Right forelimb (tissue), 1 donor: ENCODE data around the gene RGS7.
"Not testable (repeated sequence)": the region's sequence is repeated elsewhere in the genome, so short reads cannot be mapped to it uniquely, and the experiment has no call there.

Experiments
- DNase-seq: peaks from one replicate; pipeline ENCODE4 v3.0.0-alpha.2; 2018

RGS7 gene

DNA sequence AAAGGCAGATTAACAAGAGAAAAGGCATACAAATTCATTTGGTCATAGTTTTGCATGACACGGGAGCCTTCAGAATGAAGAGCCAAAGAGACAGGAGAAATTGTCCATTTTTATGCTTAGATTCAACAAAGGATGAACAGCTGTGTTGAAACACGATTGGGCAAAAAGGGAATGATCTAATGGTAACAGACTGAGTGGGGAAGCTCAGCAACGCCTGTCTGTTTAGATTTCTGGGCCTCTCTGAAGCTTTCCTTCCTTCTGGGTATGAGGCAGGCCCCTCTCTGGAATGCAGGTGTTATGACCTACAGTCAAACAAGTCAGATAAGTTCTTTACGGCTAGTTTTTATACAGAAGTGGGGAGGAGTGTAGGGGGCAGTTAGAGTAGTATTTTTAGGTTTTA lies 154.6 kb downstream of the RGS7 start:
- no peak for DNase-seq

DNA sequence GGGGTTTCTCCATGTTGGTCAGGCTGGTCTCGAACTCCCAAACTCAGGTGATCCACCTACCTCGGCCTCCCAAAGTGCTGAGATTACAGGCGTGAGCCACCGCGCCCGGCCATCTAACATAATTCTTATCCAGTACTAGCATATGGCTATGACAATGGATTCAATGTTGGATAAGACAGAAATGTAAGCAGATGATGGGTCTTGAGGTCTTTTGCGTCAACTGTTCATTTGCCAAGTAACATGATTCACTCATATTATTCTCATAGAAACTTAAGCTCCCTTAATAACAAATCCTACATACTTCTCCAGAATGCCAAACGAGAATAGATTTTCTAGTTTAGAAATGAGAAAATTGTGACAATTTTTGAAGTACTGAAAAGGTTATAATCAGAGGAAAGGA lies 170.3 kb downstream of the RGS7 start:
- DNase-seq: no peak

DNA sequence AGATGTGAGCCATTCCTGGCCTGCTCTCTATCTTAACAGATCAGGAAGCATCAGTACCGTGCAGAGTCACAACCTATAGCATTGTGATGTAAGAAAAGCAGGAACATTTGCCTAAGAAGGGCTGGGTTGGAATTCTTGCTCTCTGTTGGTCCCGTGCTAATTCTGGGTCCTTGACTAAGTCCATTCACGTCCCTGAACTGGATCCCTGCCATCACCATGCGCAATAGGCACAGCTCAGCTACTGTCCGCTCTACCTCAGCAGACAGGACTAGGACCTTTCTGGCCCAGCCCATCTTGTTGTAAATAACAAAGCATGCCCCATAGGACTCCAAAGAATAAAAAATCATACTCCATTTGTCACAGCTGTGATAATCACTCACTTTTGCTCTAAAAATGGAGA lies 175.0 kb downstream of the RGS7 start:
- DNase-seq: no peak

DNA sequence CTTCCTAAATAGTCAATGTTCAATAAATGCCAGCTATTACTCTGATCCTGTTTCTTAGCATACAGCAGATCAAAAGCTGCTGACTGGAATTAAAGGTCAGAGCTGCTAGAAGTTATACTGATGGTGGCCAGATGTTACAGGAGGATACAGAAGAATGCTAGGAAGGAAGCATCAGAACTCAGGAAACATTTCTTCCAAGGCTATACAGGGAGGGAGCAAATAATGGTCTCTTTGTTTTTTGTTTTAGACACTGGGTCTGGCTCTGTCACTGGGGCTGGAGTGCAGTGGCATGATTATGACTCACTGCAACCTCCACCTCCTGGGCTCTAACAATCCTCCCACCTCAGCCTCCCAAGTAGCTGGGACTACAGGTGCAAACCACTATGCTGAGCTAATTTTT lies 175.5 kb downstream of the RGS7 start:
- DNase-seq: no peak

DNA sequence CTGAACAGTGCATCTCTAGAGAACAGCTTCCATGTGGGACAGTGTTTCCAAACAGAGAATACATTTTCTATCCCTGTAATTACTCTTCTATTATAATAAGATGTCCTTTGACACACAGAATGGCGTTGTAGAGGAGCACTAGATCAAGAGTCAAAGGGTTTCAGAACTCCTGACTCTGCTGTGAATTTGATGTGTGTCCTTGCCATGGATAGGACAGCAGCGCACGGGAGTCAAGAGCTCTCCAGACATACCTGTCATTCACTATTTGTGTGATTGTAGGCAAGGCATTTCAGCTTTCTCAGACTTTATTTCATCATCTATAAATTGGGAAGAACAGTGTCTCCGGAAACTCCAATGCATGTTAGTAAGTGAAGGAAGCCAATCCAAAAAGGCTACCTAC lies 176.4 kb downstream of the RGS7 start:
- DNase-seq: no peak

DNA sequence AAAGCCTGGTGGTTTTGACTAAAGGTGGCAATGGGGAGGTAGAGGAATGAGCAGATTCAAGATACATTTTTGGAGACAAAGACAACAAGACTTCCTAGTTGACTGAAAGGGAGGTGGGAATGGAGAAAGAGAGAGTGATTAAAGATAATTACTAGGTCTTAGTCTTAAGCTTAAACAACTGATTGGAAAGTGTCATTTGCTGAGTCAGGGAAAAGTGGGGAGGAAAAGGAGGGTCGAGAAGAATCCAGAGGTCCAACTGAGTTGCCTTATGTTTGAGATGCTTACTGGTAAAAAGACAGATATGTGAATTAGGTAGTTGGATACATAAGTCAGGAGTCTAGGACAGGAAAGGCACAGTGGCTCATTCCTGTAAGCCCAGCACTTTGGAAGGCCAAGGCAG lies 179.3 kb downstream of the RGS7 start:
- no peak for DNase-seq

DNA sequence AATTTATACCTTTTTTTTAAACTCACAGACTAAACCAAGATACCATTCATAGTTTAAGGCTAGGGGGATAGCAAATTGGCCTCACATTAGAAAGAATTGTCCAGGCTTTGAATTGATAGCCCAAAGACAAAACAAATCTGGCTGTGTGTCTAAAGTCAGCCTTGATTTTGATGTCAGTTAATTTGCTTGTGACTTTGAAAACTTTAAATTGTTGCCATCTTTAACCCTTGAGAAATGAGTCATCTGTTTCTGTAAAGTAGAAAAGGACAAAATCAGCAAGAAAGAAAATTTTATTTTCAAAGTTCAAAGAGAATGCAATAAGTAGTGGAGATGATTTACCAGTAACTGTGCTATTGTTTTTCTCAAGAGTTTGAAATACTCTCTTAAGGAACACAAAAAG lies 184.5 kb downstream of the RGS7 start:
- no peak for DNase-seq

DNA sequence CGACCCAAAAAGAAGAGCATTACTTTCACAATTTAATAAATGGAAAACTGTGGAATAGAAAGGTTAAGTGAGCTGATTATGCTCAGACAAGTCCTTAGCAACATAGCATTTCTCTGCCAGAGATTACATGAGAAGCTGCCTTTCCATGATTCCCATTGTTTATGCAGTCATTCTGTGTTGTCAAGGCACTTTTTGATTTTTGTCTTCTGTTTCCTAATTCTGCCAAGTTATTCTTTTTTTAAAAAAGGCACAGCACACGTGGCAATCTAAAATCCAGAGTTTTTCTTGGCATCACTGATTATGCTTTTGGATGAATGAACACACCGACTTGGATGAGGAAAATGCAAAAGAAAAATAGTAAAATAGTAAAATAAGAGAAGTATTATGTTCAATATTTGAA lies 185.0 kb downstream of the RGS7 start:
- DNase-seq: no peak

DNA sequence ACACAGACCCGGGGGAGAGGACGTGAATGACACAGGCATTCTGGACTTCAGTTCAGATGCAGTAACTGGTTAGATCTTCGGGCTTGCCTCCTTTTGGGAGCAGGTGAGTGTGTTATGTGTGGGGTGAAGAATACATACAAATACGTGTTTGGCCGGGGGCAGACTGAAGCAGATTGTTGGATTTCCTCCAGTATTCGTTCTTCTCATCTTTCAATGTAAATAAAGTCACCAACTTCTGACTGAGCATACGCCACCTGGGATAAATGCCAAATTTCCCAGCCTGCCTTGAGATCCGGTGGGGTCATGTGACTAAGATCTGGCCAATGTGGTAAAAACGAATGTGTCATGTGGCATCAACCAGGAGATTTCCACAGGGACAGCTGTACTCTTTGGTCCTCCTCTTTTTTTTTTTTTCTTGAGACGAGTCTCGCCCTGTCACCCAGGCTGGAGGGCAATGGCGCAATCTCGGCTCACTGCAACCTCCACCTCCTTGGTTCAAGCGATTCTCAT lies 189.8 kb downstream of the RGS7 start:
- no peak for DNase-seq

DNA sequence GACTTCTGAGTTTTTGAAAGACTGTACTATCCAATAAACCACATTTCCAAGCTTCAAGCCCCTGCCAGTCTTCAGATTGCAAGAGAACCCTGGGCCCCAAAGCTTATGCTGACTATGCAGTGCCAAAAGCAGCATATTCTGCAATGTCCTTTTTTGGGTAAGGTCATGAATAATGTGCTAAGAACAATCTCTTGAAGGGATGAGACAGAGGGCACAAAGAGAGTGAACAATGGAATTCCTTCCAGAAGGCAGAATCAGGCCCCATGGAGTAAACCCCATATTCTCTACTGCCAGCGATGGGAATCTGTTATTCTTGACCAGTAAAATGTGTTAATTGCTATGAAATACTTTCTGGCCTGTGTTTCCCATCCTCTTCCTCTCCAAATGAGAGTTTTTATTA lies 190.4 kb downstream of the RGS7 start:
- no peak for DNase-seq

DNA sequence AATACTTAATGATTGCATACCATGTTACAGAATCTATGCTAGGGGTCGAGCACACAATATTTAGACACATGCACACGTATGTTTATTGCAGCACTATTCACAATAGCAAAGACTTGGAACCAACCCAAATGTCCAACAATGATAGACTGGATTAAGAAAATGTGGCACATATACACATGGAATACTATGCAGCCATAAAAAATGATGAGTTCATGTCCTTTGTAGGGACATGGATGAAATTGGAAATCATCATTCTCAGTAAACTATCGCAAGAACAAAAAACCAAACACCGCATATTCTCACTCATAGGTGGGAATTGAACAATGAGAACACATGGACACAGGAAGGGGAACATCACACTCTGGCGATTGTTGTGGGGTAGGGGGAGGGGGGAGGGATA lies 191.7 kb downstream of the RGS7 start:
- DNase-seq: not testable (repeated sequence)

DNA sequence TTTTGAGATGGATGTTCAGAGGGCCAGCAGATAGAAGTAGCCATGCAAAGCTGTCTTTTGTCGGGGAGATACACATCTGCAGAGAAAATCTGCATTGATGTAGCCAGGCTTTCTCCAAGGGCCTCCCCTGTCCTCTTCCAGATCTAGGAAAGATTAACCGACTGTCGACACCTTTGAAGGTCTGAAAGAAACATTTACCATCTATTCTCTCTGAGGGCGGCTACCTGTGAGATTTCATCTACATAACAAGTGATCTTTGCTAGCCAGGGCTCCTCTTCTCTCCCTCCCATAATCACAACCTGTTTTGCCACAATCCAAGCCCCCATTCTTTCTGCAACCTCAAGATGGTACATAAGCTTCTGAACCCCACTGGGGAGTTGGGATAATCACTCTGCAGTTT lies 193.6 kb downstream of the RGS7 start:
- DNase-seq: no peak

DNA sequence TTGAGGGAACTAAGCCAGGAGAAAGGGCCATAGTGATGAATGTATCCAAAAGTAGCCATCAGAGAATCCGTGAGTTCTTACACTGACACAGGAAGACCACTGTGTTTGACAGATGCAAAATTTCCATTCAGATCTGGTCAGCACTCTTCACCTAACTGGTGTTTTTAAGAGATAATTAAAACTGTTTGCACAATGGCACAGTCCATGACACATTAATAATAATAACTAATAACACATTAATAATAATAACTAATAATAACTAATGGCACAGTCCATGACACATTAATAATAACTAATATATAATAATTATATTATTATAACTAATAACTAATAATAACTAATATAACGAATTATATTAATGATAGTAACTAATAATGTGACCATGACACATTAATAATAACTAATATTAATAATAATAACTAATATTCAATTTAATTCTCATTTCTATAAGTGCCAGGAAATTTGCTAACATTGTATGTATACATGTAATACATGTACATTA lies 195.8 kb downstream of the RGS7 start:
- no peak for DNase-seq

DNA sequence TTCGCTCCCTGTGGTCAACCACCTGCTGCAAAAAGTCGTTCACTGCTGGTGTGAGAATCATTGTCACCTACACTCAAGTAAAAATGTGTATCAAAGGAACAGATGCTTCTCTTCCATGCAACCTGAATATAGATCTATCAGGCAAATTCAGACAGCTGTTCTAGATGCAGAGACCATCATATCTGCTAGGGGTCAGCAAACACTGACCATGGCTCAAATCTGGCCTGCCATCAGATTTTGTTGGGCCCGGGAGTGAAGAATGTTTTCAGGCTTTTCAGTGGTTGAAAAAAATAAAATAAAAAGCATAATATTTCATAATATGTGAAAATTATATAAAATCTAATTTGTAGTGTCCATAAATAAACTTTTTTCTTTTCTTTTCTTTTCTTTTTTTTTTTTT lies 199.6 kb downstream of the RGS7 start:
- no peak for DNase-seq

DNA sequence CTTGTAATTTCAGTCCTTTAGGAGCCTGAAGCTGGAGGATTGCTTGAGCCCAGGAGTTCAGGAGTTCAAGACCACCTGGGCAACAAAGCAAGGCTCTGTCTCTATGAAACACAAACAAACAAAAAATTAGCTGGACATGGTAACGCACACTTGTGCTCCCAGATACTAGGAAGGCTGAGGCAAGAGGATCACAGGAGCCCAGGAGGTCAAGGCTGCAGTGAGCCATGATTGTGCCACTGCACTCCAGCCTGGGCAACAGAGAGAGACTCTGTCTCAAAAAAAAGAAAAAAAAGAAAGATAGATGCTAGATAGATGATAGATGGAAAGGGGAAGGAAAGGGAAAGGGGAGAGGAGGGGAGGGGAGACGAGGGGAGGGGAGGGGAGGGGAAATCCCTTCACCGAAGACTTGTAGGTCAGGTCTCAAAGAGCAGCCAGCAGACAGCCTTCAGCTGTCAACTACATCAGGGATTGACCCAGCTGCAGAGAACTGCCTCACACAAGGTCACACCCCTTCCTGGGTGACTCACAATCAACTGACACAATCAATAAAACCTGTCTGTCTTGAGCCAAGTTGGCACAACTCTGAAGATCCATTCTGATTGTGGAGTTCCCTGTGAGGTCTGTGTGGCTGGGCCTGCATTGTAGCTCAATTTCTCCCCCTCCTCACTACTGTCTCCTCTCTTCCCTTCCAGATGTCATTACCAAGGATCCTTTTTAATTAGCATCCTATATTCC lies 200.6 kb downstream of the RGS7 start:
- DNase-seq: no peak

DNA sequence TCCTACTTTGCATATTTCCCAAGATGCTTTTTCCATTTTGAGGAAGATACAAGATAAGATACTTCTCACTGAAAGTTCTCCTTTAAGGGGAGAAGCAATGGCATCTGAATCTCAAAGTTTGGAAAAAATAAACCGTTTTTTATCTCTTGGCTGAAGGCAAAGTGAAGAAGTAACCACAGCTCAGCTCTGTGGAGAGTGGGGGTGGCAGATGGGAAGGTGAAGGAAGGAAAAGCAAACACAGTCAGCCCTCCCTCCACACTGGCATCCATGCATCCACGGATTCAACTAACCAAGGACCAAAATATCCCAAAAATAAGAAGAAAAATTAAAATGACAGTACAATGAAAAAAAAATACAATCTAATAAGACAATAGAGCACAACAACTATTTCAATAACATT lies 211.1 kb downstream of the RGS7 start:
- no peak for DNase-seq

DNA sequence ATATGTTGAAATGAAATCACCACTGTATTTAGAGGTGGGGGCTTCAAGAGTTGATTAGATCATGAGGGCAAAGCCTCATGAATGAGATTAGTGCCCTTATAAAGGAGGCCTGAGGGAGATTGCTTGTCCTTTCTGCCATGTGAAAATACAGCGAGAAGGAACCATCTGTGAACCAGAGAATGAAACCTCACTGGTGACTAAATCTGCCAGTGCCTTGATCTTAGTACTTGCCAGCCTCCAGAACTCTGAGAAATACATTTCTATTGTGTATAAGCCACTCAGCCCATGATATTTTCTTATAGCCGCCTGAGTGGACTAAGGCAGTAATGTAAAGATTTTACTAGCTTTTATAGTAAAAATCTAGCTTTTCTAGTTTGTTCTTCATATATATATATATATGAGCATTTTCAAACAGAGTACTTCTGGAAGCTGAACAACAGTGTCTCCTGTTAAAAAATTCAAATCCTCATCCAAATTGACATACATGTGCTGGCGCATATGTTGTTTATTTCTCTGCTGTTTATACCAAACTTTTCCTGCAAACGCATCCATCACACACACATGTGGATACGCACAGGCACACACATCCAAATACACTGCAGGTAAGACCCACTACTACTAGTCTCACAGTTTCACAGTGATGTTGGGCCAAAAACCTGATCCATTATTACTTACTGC lies 213.1 kb downstream of the RGS7 start:
- no peak for DNase-seq

DNA sequence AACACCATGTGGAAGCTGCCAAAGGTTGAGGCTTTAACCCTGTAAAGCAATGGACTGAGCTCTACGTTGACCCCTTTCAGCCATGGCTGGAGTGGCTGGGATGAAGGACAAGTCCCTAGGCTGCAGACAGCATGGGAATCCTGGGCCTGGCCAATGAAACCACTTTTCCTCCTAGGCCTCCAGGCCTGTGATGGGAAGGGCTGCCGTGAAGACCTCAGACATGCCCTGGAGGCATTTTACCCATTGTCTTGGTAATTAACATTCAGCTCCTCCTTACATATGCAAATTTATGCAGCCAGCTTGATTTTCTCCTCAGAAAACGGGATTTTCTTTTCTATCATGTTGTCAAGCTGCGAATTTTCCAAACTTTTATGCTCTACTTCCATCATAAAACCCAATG lies 214.5 kb downstream of the RGS7 start:
- DNase-seq: no peak

DNA sequence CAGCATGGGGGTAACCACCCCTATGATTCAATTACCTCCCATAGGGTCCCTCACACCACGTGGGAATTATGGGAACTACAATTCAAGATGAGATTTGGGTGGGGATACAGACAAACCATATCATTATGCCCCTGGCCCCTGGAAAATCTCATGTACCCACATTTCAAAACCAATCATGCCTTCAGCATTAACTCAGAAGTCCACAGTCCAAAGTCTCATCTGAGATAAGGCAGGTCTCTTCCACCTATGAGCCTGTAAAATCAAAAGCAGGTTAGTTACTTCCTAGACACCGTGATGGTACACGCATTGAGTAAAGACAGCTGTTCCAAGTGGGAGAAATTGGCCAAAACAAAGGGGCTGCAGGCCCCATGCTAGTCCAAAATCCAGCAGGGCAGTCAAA lies 215.4 kb downstream of the RGS7 start:
- not testable (repeated sequence) for DNase-seq

DNA sequence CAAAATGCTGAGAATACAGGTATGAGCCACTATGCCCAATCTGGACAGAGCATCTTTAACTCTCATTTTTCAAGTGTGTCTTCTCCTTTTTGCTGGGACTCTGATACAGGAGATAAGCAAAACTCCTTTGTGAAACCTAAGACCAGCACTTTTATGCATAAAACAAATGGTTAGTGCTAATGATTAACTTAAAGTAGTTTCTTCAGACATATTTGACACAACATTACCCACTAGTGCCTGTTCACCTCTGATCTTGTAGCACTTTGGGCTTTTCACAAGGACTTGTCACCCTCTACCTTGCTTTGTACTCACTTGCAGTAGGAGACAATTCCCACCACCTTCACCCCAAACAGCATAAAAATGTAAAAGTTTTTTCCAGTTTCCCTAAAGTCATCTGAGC lies 216.3 kb downstream of the RGS7 start:
- no peak for DNase-seq

DNA sequence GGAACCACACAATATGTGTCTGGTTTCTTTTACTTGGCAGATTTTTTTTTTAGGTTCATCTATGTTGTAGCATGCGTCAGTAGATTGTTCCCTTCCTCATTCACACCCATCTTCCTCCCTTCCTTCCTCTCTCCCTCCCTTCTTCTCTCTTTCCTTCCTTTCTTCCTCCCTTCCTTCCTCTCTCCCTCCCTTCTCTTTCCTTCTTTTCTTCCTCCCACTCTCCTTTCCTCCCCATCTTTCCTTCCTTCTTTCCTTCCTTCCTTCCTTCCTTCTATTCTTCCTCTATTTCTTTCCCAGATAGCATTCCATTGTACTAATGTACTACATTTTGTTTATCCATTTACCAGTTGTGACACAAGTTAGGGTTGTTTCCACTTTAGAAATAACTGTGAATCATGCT lies 218.0 kb downstream of the RGS7 start:
- no peak for DNase-seq

DNA sequence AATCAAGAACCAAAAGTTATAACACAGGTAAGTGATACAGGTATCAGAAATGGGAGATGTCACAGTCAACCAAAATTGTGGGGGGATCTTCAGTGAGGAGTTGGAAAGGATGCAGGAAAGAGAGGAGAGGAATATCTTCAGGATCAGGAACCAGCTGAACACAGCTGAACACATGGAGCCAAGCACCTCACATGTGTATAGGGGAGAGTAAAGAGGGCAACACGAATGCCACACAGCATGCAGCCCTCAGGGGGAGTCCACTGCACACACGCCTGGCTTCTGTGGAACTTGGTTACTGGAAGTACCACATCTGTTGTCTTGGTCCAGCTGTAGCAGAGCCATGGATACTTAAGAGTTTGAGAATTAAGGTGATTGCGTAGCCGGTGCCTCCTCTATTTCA lies 218.8 kb downstream of the RGS7 start:
- no peak for DNase-seq

DNA sequence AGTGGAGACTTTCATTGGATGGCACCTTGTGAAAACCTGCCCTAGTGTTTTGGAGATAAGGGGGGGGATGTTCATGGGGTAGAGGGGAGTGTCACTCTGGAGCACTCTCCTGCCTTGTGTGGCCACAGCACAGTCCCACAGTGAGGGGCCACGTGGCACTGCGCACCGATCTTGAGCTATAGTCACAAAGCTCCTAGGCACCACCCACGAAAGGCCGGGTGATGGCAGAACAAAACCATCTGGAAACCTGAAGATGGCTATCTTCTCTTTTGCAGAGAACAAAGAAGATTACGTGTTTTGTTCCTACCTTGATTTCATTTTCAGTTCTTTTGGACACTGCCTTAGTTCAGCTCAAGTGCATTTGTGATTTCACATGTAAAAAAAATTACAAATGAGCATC lies 220.6 kb downstream of the RGS7 start:
- DNase-seq: no peak

DNA sequence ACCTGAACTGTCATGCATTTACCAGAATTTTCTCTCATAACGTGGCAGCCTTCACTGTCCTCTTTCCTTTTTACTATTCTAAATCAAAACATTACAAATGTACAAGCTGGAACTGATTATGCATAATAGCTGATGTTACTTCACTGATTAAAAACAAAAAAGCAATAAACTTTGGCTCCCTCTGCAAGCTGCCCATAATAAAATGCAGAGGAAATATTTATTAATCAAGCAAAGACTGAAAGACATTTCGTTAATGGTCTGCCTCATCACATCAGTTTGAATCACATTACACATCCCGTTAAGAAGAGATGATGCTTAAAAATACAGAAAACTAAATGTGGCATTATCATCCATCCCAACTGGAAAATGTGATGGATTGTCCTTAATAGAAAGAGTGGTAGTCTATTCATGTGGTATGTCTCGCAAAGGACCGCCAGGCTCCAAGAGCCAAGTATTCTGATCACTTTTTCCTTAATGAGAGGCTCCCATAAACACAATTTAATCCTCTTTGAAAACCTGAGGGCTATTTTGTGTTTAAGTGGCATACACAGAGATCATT lies 225.3 kb downstream of the RGS7 start:
- no peak for DNase-seq
